Progenitor cell of endocrine pancreas (in vitro differentiated cells): ENCODE data around the gene RAPGEF4. TPM values are rescaled to one million over a fixed set of nuclear protein-coding genes. Genes with fewer than 3 reads are reported as not detected.
"Not testable (repeated sequence)": the region's sequence is repeated elsewhere in the genome, so short reads cannot be mapped to it uniquely, and the experiment has no call there.

Source experiments
- DNase-seq: peaks from one replicate; pipeline ENCODE4 v3.0.0; 2021; ENCODE audit warnings: low spot score; ENCODE audit not compliant: unreplicated experiment
- H3K27ac Mint-ChIP-seq: 2 replicates; pipeline ENCODE4 v1.8.0; 2021; ENCODE audit warnings: mild to moderate bottlenecking, moderate library complexity, mixed read lengths
- H3K27me3 Mint-ChIP-seq: 2 replicates; pipeline ENCODE4 v1.8.0; 2021; ENCODE audit warnings: mixed read lengths
- H3K36me3 Mint-ChIP-seq: 2 replicates; pipeline ENCODE4 v1.8.0; 2022; ENCODE audit warnings: mixed read lengths; ENCODE audit not compliant: insufficient read depth
- H3K4me1 Mint-ChIP-seq: 2 replicates; pipeline ENCODE4 v1.8.0; 2021; ENCODE audit warnings: low read depth, mixed read lengths
- H3K4me3 Mint-ChIP-seq: 2 replicates; pipeline ENCODE4 v1.8.0; 2021; ENCODE audit warnings: low read depth, mild to moderate bottlenecking, moderate library complexity, mixed read lengths
- H3K9me3 Mint-ChIP-seq: 2 replicates; pipeline ENCODE4 v1.8.0; 2021; ENCODE audit warnings: low read depth, mixed read lengths
- CTCF ChIP-seq: fragments of 200-600 bp; sonication (generic); IDR thresholded peaks from one replicate; pipeline ENCODE4 v1.5.0; 2021; ENCODE audit warnings: antibody characterized with exemption, mild to moderate bottlenecking; ENCODE audit not compliant: unreplicated experiment
- total RNA-seq: library from RNA; stranded (reverse); gene quantifications from 2 replicates; pipeline ENCODE4 v1.2.1, GENCODE V29; 2021

The RAPGEF4 gene
- total RNA-seq, 1 donor from 2014 or later, result 8.6 TPM

GRCh38 chr2:173092844-173093402 is 357.3 kb downstream of the RAPGEF4 start:
- Mint-ChIP-seq H3K36me3 (peaks cover 2% of the 10 kb centered on the region), H3K9me3 (peaks cover under 1% of the 10 kb centered on the region), H3K27ac (no peak overlapping the region), H3K4me1 (peaks cover 17% of the 10 kb centered on the region), H3K4me3 (no peak overlapping the region), H3K27me3 (no peaks in the 10 kb centered on the region)
- no peak for DNase-seq
- no peak for TF ChIP-seq CTCF

GRCh38 chr2:173093617-173094016 is 358.0 kb downstream of the RAPGEF4 start:
- H3K36me3 Mint-ChIP-seq, H3K27ac Mint-ChIP-seq, H3K9me3 Mint-ChIP-seq, H3K4me3 Mint-ChIP-seq, H3K27me3 Mint-ChIP-seq, DNase-seq: not testable (repeated sequence)
- H3K4me1 Mint-ChIP-seq, result peaks cover 13% of the 10 kb centered on the region

DNA sequence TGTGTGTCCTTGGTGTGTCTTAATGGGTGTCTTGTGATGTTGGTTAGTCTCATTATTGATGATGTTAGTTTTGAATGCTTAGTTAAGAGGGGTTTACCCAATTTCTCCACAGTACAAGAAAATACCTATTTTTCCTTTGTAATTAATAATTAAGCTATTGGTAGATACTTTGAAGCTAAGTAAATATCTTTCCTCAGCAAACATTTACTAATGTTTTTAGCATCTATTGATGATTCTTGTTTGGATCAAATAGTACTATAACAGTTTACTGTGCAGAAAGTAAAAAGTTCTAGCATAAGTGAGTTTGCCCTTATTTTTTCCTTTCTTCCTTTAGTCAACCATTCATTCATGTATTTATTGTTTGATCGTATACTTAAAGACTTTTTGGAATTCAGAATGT is 359.1 kb downstream of the RAPGEF4 start:
- DNase-seq, result no peak
- no peak overlapping the region for H3K27ac Mint-ChIP-seq
- H3K27me3 Mint-ChIP-seq, result no peaks in the 10 kb centered on the region
- peaks cover 13% of the 10 kb centered on the region for H3K4me1 Mint-ChIP-seq
- peaks cover 2% of the 10 kb centered on the region for H3K36me3 Mint-ChIP-seq
- no peak for TF ChIP-seq CTCF
- no peaks in the 10 kb centered on the region for H3K9me3 Mint-ChIP-seq
- H3K4me3 Mint-ChIP-seq, result no peak overlapping the region

DNA sequence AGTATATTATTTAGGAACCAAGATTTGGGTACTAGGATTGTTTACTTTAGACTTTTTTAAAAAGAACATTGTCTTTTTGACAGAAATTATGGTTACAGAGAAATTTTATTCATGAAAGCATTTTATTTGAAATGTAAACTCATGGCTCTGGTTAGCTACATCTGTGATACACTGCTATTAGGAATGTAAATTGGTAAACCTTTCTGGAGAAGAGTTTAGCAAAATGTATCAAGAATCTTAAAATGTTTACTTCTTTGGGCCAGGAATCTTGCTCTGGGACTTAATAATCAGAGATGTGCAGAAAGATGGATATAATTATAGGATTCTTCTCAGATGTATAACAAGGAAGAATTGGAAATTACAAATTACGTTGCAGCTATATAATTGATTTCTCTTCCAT is 359.7 kb downstream of the RAPGEF4 start:
- TF ChIP-seq CTCF, result no peak
- Mint-ChIP-seq H3K4me1 (peaks cover 12% of the 10 kb centered on the region), H3K36me3 (peaks cover 2% of the 10 kb centered on the region), H3K9me3 (no peaks in the 10 kb centered on the region), H3K4me3 (no peak overlapping the region), H3K27ac (no peak overlapping the region), H3K27me3 (no peaks in the 10 kb centered on the region)
- DNase-seq, result no peak

GRCh38 chr2:173099271-173099670 is 363.6 kb downstream of the RAPGEF4 start:
- H3K27ac Mint-ChIP-seq, result no peak overlapping the region
- no peak overlapping the region for H3K4me3 Mint-ChIP-seq
- no peak for TF ChIP-seq CTCF
- DNase-seq, result no peak
- H3K27me3 Mint-ChIP-seq, result no peaks in the 10 kb centered on the region
- H3K4me1 Mint-ChIP-seq, result peaks cover 7% of the 10 kb centered on the region
- no peaks in the 10 kb centered on the region for H3K9me3 Mint-ChIP-seq
- H3K36me3 Mint-ChIP-seq, result no peaks in the 10 kb centered on the region

DNA sequence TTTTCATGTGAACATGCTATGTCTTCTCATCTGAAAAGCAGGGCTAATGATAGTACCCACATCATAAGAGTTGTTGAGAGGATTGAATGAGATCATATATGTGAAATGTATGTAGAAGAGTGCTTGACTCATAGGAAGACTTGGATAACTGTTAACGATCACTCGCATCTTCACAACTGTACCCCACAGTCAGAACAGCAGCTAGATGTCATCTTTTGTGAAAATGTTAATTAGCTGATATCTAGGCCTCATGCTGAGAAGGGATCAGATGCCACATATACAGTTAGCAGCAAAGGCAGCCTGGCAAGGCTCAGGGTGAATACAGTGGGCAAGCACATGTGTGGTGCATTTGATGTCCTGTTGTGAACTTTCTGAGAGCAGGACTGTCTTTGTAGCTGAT is 364.2 kb downstream of the RAPGEF4 start:
- Mint-ChIP-seq H3K9me3 (no peaks in the 10 kb centered on the region), H3K36me3 (no peaks in the 10 kb centered on the region), H3K27me3 (no peaks in the 10 kb centered on the region), H3K4me1 (peaks cover 3% of the 10 kb centered on the region), H3K4me3 (no peak overlapping the region), H3K27ac (no peak overlapping the region)
- DNase-seq, result no peak
- TF ChIP-seq CTCF, result no peak
